Fibroblast of lung (primary cell): ENCODE measurements around the gene KRTAP10-1.

Experiments used
- EZH2 ChIP-seq: IDR thresholded peaks from 2 replicates; pipeline ENCODE4 v1.5.1; 2012; ENCODE audit warnings: low read length, control low read depth, mild to moderate bottlenecking; ENCODE audit errors: missing control alignments
- TF ChIP-seq, protein P1 (sequence below), 2 donors: IDR thresholded peaks in 1 of 2; conservative IDR thresholded peaks in 1 of 2; 1 replicate in 1 of 2; 2 replicates in 1 of 2; pipeline ENCODE4 v1.5.1; 2011 to 2012; ENCODE audit warnings: low read length in 2 of 2, control low read depth in 1 of 2, inconsistent platforms in 1 of 2, low read depth in 1 of 2, mild to moderate bottlenecking in 1 of 2

- TF ChIP-seq, protein P1, sequence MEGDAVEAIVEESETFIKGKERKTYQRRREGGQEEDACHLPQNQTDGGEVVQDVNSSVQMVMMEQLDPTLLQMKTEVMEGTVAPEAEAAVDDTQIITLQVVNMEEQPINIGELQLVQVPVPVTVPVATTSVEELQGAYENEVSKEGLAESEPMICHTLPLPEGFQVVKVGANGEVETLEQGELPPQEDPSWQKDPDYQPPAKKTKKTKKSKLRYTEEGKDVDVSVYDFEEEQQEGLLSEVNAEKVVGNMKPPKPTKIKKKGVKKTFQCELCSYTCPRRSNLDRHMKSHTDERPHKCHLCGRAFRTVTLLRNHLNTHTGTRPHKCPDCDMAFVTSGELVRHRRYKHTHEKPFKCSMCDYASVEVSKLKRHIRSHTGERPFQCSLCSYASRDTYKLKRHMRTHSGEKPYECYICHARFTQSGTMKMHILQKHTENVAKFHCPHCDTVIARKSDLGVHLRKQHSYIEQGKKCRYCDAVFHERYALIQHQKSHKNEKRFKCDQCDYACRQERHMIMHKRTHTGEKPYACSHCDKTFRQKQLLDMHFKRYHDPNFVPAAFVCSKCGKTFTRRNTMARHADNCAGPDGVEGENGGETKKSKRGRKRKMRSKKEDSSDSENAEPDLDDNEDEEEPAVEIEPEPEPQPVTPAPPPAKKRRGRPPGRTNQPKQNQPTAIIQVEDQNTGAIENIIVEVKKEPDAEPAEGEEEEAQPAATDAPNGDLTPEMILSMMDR (conservative IDR thresholded peaks at IDR 0.05 in 1 of 2, IDR thresholded peaks at IDR 0.05 in 1 of 2; ENCODE audit: low read depth in 1 of 2, low read length in 2 of 2): peak; percentile 20 to 47
- TF ChIP-seq EZH2: no peak
Measured at GRCh38 chr21:44510508-44511218, 29.3 kb downstream of the KRTAP10-1 start.
